Esophagus muscularis mucosa (tissue), 3 donors: ENCODE data around the gene SLC7A7.

Experiments
- POLR2A ChIP-seq: fragments of 450-650 bp; IDR thresholded peaks from one replicate; pipeline ENCODE4 v1.6.1; 2017; ENCODE audit warnings: antibody characterized with exemption, moderate library complexity, mild to moderate bottlenecking, low read depth
- POLR2AphosphoS5 ChIP-seq, 2 donors: sonication (generic); formaldehyde crosslinking; IDR thresholded peaks; one replicate each; pipeline ENCODE4 v1.6.1; 2017; ENCODE audit warnings: antibody characterized with exemption in 2 of 2
- TF ChIP-seq, protein P1 (sequence below), 3 experiments: fragments of 200-600 bp in 2 of 3; fragments of 450-650 bp in 1 of 3; sonication (generic) in 2 of 3; IDR thresholded peaks; one replicate each; pipeline ENCODE4 v1.5.1; 2017 to 2019; ENCODE audit warnings: antibody characterized with exemption in 3 of 3, mild to moderate bottlenecking in 2 of 3, moderate library complexity in 1 of 3

GRCh38 chr14:22769369-22769768, 45.9 kb downstream of the SLC7A7 start:
- TF ChIP-seq POLR2AphosphoS5 (IDR thresholded peaks at IDR 0.05) (no peak), POLR2A (no peak)
- TF ChIP-seq, protein P1, sequence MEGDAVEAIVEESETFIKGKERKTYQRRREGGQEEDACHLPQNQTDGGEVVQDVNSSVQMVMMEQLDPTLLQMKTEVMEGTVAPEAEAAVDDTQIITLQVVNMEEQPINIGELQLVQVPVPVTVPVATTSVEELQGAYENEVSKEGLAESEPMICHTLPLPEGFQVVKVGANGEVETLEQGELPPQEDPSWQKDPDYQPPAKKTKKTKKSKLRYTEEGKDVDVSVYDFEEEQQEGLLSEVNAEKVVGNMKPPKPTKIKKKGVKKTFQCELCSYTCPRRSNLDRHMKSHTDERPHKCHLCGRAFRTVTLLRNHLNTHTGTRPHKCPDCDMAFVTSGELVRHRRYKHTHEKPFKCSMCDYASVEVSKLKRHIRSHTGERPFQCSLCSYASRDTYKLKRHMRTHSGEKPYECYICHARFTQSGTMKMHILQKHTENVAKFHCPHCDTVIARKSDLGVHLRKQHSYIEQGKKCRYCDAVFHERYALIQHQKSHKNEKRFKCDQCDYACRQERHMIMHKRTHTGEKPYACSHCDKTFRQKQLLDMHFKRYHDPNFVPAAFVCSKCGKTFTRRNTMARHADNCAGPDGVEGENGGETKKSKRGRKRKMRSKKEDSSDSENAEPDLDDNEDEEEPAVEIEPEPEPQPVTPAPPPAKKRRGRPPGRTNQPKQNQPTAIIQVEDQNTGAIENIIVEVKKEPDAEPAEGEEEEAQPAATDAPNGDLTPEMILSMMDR (IDR thresholded peaks at IDR 0.05): no peak
